Cardiac muscle cell (in vitro differentiated cells and primary cell): ENCODE data around the gene LUZP2. TPM values are rescaled to one million over a fixed set of nuclear protein-coding genes. Genes with fewer than 3 reads are reported as not detected.
A peak's percentile ranks its signal among the peaks of the same experiment; 100 is the strongest.

Source experiments
- DNase-seq, 2 donors: peaks; one replicate each; pipeline versions ENCODE4 v3.0.0 to v3.0.0-alpha.2; 2010 to 2017; ENCODE audit warnings: low read depth in 1 of 2, low spot score in 1 of 2
- H3K27ac ChIP-seq: fragments of 200-600 bp; sonication (generic); 2 replicates; pipeline ENCODE4 v1.5.1; 2016
- H3K27me3 ChIP-seq: fragments of 200-600 bp; sonication (generic); 2 replicates; pipeline ENCODE4 v1.6.0; 2016; ENCODE audit warnings: control low read depth
- H3K36me3 ChIP-seq: fragments of 200-600 bp; sonication (generic); 2 replicates; pipeline ENCODE4 v1.5.1; 2016; ENCODE audit warnings: control low read depth
- H3K4me1 ChIP-seq: fragments of 200-600 bp; sonication (generic); 2 replicates; pipeline ENCODE4 v1.8.1; 2017; ENCODE audit warnings: low read depth, mild to moderate bottlenecking, mixed run types
- H3K4me3 ChIP-seq: fragments of 200-600 bp; sonication (generic); 2 replicates; pipeline ENCODE4 v1.5.1; 2016; ENCODE audit warnings: mild to moderate bottlenecking
- H3K9me3 ChIP-seq: fragments of 200-600 bp; sonication (generic); 2 replicates; pipeline ENCODE4 v1.5.1; 2017; ENCODE audit warnings: low read depth, mild to moderate bottlenecking, control low read depth
- CTCF ChIP-seq: IDR thresholded peaks from 2 replicates; pipeline ENCODE4 v1.5.1; 2012; ENCODE audit warnings: low read depth, mild to moderate bottlenecking, low read length
- polyA plus RNA-seq: library from polyadenylated mRNA; unstranded; fragments of >200 nt; fragmentation: Nextera tagmentation; extraction: Ambion mirVana; gene quantifications from 2 replicates; pipeline ENCODE4 v1.2.1, GENCODE V29; 2016
- total RNA-seq: library from RNA; depleted of rRNA; stranded (reverse); fragments of >200 nt; gene quantifications from 2 replicates; pipeline ENCODE4 v1.2.3, GENCODE V29; 2016

Gene LUZP2
- total RNA-seq (0.07 TPM in 1 of 2 replicates, not detected in the other), polyA plus RNA-seq (not detected in 2 replicates)

DNA sequence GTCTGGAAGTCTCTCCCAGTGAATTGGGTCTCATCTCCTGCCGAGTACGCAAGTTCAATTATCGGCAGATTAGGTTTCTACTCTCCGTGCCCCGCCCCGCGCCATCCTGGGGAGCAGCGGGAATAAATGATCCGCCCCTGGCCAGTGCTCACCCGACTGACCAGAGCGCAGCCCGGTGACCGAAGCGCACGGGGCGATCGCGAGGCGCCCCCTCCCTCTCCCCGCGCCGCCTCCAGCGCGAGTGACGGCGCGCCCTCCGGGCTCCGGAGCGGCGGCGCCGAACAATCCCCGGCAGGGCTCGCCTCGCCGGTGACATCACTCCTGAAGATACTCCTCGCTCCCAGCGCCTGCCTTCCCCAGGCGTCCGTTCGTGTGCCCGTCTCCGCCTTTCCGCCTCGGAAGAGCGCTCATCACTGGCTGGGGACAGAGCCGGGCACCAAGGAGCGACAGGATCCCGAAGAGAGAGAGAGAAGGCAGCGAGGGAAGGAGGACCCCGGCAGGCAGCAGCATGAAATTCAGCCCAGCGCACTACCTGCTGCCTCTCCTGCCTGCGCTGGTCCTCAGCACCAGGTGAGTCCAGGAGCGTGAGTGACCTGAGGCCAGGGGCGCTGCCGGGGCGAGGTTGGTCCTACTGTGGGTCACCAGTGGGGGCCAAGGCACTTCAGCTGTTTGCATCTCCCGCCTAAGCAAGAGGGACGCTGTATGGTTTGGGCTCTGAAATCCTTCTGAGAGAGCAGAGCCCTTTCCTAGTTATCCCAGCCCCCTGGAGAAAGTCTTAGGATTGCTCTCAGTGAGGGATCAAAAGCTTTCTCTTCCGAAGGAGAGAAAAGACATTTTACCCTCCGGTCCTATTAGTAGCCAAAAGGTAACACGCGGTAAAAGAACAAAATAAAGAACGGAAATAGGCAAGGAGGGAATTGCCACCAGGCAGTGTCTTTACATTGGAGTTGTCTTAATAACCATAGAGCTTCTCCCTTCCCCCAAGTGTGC lies at the start of gene LUZP2:
Gene LUZP2 (plus strand): TSS at position 318 of the 990 bp plus-strand sequence.
- H3K36me3 ChIP-seq: no peaks in the 10 kb centered on the region
- H3K9me3 ChIP-seq: no peaks in the 10 kb centered on the region
- no peak for TF ChIP-seq CTCF
- peak within 1 kb of the TSS; percentile 38 for H3K4me3 ChIP-seq
- no peak within 1 kb of the TSS for H3K27ac ChIP-seq
- H3K27me3 ChIP-seq: peaks cover 93% of the 10 kb centered on the region
- DNase-seq: peak; percentile 38 to 76
- no peaks in the 10 kb centered on the region for H3K4me1 ChIP-seq

DNA sequence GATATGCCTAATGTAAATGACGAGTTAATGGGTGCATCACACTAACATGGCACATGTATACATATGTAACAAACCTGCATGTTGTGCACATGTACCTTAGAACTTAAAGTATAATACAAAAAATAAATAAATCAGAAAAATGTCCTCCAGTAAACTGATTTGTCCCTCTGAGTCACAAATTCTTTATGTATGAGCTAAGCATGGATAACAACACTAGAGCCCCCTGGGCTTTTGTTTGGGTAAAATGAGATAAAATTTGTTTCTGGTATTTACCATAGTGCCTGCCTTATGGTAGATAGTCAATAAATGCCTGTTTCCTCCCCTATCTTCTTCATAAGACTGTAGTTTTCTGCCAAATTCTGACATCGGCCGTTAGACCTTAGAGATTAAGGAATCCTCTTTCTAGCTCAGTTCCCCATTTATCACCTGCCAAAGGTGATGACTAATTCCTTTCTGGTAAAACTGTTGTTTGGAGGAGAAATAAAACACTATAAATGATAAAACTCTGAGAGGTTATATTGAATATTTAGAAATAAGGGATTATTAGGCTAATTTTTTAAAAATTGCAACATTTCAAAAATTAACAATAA lies 43.6 kb upstream of the LUZP2 start:
- no peaks in the 10 kb centered on the region for H3K27me3 ChIP-seq
- no peaks in the 10 kb centered on the region for H3K9me3 ChIP-seq
- no peak for TF ChIP-seq CTCF
- no peak for DNase-seq
- H3K27ac ChIP-seq: no peak overlapping the region
- H3K4me3 ChIP-seq: no peak overlapping the region
- H3K36me3 ChIP-seq: no peaks in the 10 kb centered on the region
- H3K4me1 ChIP-seq: no peaks in the 10 kb centered on the region

- H3K9me3 ChIP-seq: no peaks in the 10 kb centered on the region
- no peak for TF ChIP-seq CTCF
- no peaks in the 10 kb centered on the region for H3K27me3 ChIP-seq
- no peaks in the 10 kb centered on the region for H3K36me3 ChIP-seq
- DNase-seq: no peak
- no peak overlapping the region for H3K4me3 ChIP-seq
- H3K27ac ChIP-seq: no peak overlapping the region
- no peaks in the 10 kb centered on the region for H3K4me1 ChIP-seq
These were observed 38.9 kb upstream of the LUZP2 start for GRCh38 chr11:24457985-24458384.

- no peaks in the 10 kb centered on the region for H3K9me3 ChIP-seq
- no peak overlapping the region for H3K4me3 ChIP-seq
- H3K4me1 ChIP-seq: no peaks in the 10 kb centered on the region
- no peaks in the 10 kb centered on the region for H3K36me3 ChIP-seq
- no peak for TF ChIP-seq CTCF
- H3K27ac ChIP-seq: no peak overlapping the region
- H3K27me3 ChIP-seq: no peaks in the 10 kb centered on the region
- DNase-seq: no peak
These were observed 26.4 kb upstream of the LUZP2 start for GRCh38 chr11:24470431-24470830.

- no peak overlapping the region for H3K4me3 ChIP-seq
- DNase-seq: no peak
- no peak overlapping the region for H3K27ac ChIP-seq
- no peaks in the 10 kb centered on the region for H3K9me3 ChIP-seq
- no peaks in the 10 kb centered on the region for H3K36me3 ChIP-seq
- H3K4me1 ChIP-seq: no peaks in the 10 kb centered on the region
- TF ChIP-seq CTCF: no peak
- no peaks in the 10 kb centered on the region for H3K27me3 ChIP-seq
These were observed 25.8 kb upstream of the LUZP2 start for GRCh38 chr11:24471084-24471483.
